GM23248 (cell line): ENCODE data around the gene XAGE1B. TPM values are rescaled to one million over a fixed set of nuclear protein-coding genes. Genes with fewer than 3 reads are reported as not detected.
"Not testable (repeated sequence)": the region's sequence is repeated elsewhere in the genome, so short reads cannot be mapped to it uniquely, and the experiment has no call there.

ENCODE experiments used
- DNase-seq: peaks from one replicate; pipeline ENCODE4 v3.0.0-alpha.2; 2015
- H2AFZ ChIP-seq: fragments of 200-600 bp; sonication (generic); 2 replicates; pipeline ENCODE4 v1.6.1; 2016; ENCODE audit warnings: antibody characterized with exemption
- H3F3A ChIP-seq: fragments of 200-600 bp; sonication (generic); 2 replicates; pipeline ENCODE4 v1.6.1; 2016; ENCODE audit warnings: mild to moderate bottlenecking, antibody characterized with exemption, mixed run types; ENCODE audit not compliant: insufficient read depth
- H3K27ac ChIP-seq: fragments of 200-600 bp; sonication (generic); 2 replicates; pipeline ENCODE4 v1.5.1; 2016; ENCODE audit warnings: mild to moderate bottlenecking
- H3K27me3 ChIP-seq: fragments of 200-600 bp; sonication (generic); replicated peaks from 2 replicates; pipeline ENCODE4 v1.6.1; 2016; ENCODE audit warnings: mild to moderate bottlenecking; ENCODE audit not compliant: insufficient read depth
- H3K36me3 ChIP-seq: fragments of 200-600 bp; sonication (generic); 2 replicates; pipeline ENCODE4 v1.6.1; 2016; ENCODE audit warnings: low read depth, mild to moderate bottlenecking
- H3K4me1 ChIP-seq: fragments of 200-600 bp; sonication (generic); 2 replicates; pipeline ENCODE4 v1.6.1; 2016; ENCODE audit warnings: mild to moderate bottlenecking; ENCODE audit not compliant: insufficient read depth
- H3K4me2 ChIP-seq: fragments of 200-600 bp; sonication (generic); one replicate; pipeline ENCODE4 v1.6.1; 2016; ENCODE audit warnings: mild to moderate bottlenecking; ENCODE audit not compliant: unreplicated experiment
- H3K4me3 ChIP-seq: fragments of 200-600 bp; sonication (generic); 2 replicates; pipeline ENCODE4 v1.5.1; 2016; ENCODE audit warnings: mild to moderate bottlenecking
- H3K79me2 ChIP-seq: fragments of 200-600 bp; sonication (generic); 2 replicates; pipeline ENCODE4 v1.6.1; 2016; ENCODE audit warnings: mild to moderate bottlenecking; ENCODE audit not compliant: insufficient read depth
- H3K9ac ChIP-seq: fragments of 200-600 bp; sonication (generic); 2 replicates; pipeline ENCODE4 v1.6.1; 2016; ENCODE audit warnings: mild to moderate bottlenecking
- H3K9me2 ChIP-seq: fragments of 200-600 bp; sonication (generic); 2 replicates; pipeline ENCODE4 v1.6.1; 2016; ENCODE audit warnings: mixed run types, mild to moderate bottlenecking, moderate library complexity; ENCODE audit not compliant: insufficient read depth
- H3K9me3 ChIP-seq: fragments of 200-600 bp; sonication (generic); one replicate; pipeline ENCODE4 v1.6.1; 2017; ENCODE audit warnings: low read depth
- H4K20me1 ChIP-seq: fragments of 200-600 bp; sonication (generic); 2 replicates; pipeline ENCODE4 v1.6.0; 2016; ENCODE audit not compliant: insufficient read depth
- EZH2 ChIP-seq: fragments of 200-600 bp; sonication (generic); IDR thresholded peaks from 2 replicates; pipeline ENCODE4 v1.6.1; 2018; ENCODE audit warnings: antibody characterized with exemption, mild to moderate bottlenecking; ENCODE audit not compliant: insufficient read depth, poor library complexity, severe bottlenecking
- EZH2phosphoT487 ChIP-seq: fragments of 200-600 bp; sonication (generic); IDR thresholded peaks from 2 replicates; pipeline ENCODE4 v1.6.1; 2018; ENCODE audit warnings: antibody characterized with exemption, moderate library complexity, mild to moderate bottlenecking, low read depth; ENCODE audit not compliant: insufficient read depth
- WGBS, 2 experiments: methylation state at CpG; one replicate each; pipeline ENCODE4 v1.1.6; 2015 to 2017; ENCODE audit warnings: low lambda C conversion rate in 2 of 2, low coverage in 1 of 2; ENCODE audit errors: missing lambda C conversion rate in 2 of 2; 5-methylcytosine and 5-hydroxymethylcytosine counted together
- in situ Hi-C: fragments of 300-500 bp; cut with MboI; formaldehyde crosslinking; loops from 2 replicates; pipeline ENCODE4 v1.15.0; 2020
- polyA plus RNA-seq: library from polyadenylated mRNA; unstranded; fragments of >200 nt; fragmentation: Nextera tagmentation; extraction: Ambion mirVana; gene quantifications from 2 replicates; pipeline ENCODE4 v1.2.1, GENCODE V29; 2016
- total RNA-seq: library from RNA; depleted of rRNA; stranded (reverse); fragments of >200 nt; shearing (Covaris generic); gene quantifications from 2 replicates; pipeline ENCODE4 v1.2.3, GENCODE V29; 2014

Gene XAGE1B
- total and polyA plus RNA-seq, 2 experiments from 2014 or later, result not detected

DNA sequence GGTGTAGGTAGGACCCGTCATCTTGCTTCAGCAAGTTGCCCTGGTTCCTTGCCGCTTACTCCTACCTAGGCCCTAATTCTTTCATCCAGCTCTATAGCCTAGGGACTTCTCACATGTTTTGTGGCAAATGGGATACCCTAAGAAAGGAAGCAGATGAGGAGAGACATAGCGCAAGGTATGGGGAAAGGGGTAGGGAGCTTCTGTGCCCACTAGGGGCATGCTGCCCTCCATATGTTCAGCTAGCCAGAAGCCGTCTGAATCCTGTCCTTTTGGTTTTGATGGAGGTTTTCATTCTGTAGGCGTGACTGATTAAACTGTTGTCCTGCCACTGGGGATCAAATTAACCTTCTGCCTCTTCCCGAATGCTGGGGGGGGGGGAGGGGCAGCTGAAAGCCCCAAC lies 5.7 kb downstream of the XAGE1B start:
- H3K27ac ChIP-seq, H3K9me2 ChIP-seq, H3F3A ChIP-seq, H3K79me2 ChIP-seq, DNase-seq, H3K9ac ChIP-seq, H3K9me3 ChIP-seq, H3K36me3 ChIP-seq, in situ Hi-C loops, H2AFZ ChIP-seq, H3K27me3 ChIP-seq, H4K20me1 ChIP-seq, H3K4me2 ChIP-seq, H3K4me3 ChIP-seq, H3K4me1 ChIP-seq: not testable (repeated sequence)
- WGBS, 2 experiments, result no CpG with 5 or more reads among the region's 6 CpGs

DNA sequence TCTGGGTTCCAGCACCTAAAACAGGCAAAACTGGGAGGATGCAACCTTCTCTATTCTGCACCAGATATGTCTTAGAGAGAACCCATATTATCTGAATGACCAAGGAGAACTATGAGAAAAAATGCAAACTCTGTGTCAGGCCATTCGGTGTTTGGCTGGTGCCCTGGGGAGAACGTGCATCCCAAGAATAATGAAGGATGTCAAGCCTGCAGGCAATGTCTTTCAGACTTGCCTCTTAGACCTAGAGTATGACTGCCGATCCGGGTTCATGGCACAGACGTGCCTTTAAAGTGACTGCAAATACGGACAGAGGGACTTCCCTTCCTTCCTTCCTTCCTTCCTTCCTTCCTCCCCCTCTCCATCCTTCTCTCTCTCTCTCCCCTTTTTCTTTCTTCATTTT lies 6.9 kb downstream of the XAGE1B start:
- Histone ChIP-seq H2AFZ (no peak overlapping the region), H3K27me3 (no peaks in the 10 kb centered on the region), H3K36me3 (no peaks in the 10 kb centered on the region), H3K9me2 (no peaks in the 10 kb centered on the region), H3K4me2 (no peak overlapping the region), H3K27ac (no peak overlapping the region), H3K4me3 (no peak overlapping the region), H4K20me1 (no peaks in the 10 kb centered on the region), H3K9me3 (no peaks in the 10 kb centered on the region), H3K79me2 (no peaks in the 10 kb centered on the region), H3K4me1 (no peaks in the 10 kb centered on the region), H3K9ac (no peak overlapping the region), H3F3A (no peaks in the 10 kb centered on the region)
- no peak for TF ChIP-seq EZH2
- DNase-seq, result no peak
- WGBS, 2 experiments, result 44 to 46% methylated on average over 6 of the region's 6 CpGs
- in situ Hi-C loops, result no loop called here

- no peak for TF ChIP-seq EZH2
- in situ Hi-C loops, result no loop called here
- no peaks in the 10 kb centered on the region for H4K20me1 ChIP-seq
Observed at GRCh38 chrX:52507331-52507730, 9.5 kb downstream of the XAGE1B start.

GRCh38 chrX:52504551-52504950 lies 12.3 kb downstream of the XAGE1B start:
- no peaks in the 10 kb centered on the region for H4K20me1 ChIP-seq
- H3K9ac ChIP-seq, result no peak overlapping the region
- no peak overlapping the region for H3K27ac ChIP-seq
- H3F3A ChIP-seq, result no peaks in the 10 kb centered on the region
- H3K36me3 ChIP-seq, result no peaks in the 10 kb centered on the region
- no peaks in the 10 kb centered on the region for H3K79me2 ChIP-seq
- no peaks in the 10 kb centered on the region for H3K27me3 ChIP-seq
- no peak for DNase-seq
- in situ Hi-C loops, result no loop called here
- H3K9me2 ChIP-seq, result no peaks in the 10 kb centered on the region
- TF ChIP-seq EZH2phosphoT487 (no peak), EZH2 (no peak)
- H2AFZ ChIP-seq, result no peak overlapping the region
- no peaks in the 10 kb centered on the region for H3K4me1 ChIP-seq
- no peaks in the 10 kb centered on the region for H3K9me3 ChIP-seq
- H3K4me3 ChIP-seq, result no peak overlapping the region
- no peak overlapping the region for H3K4me2 ChIP-seq
- 32 to 36% methylated on average over 4 of the region's 4 CpGs for WGBS, 2 experiments

More at GRCh38 chrX:52507331-52507730, 9.5 kb downstream of the XAGE1B start:
- Histone ChIP-seq H3F3A (no peaks in the 10 kb centered on the region), H3K4me2 (no peak overlapping the region), H3K9me2 (no peaks in the 10 kb centered on the region), H3K9ac (no peak overlapping the region), H3K27ac (no peak overlapping the region), H3K4me1 (no peaks in the 10 kb centered on the region), H2AFZ (no peak overlapping the region), H3K9me3 (no peaks in the 10 kb centered on the region), H3K36me3 (no peaks in the 10 kb centered on the region), H3K27me3 (no peaks in the 10 kb centered on the region), H3K4me3 (no peak overlapping the region), H3K79me2 (no peaks in the 10 kb centered on the region)
- DNase-seq, result no peak
- WGBS, 2 experiments, result 38 to 50% methylated on average over 3 of the region's 3 CpGs

DNA sequence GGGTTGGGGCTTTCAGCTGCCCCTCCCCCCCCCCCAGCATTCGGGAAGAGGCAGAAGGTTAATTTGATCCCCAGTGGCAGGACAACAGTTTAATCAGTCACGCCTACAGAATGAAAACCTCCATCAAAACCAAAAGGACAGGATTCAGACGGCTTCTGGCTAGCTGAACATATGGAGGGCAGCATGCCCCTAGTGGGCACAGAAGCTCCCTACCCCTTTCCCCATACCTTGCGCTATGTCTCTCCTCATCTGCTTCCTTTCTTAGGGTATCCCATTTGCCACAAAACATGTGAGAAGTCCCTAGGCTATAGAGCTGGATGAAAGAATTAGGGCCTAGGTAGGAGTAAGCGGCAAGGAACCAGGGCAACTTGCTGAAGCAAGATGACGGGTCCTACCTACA lies 15.5 kb downstream of the XAGE1B start:
- H3K9me2 ChIP-seq, H3K36me3 ChIP-seq, H4K20me1 ChIP-seq, H3F3A ChIP-seq, H3K9me3 ChIP-seq, H3K9ac ChIP-seq, DNase-seq, H2AFZ ChIP-seq, H3K27ac ChIP-seq, H3K4me3 ChIP-seq, H3K79me2 ChIP-seq, in situ Hi-C loops, H3K27me3 ChIP-seq, H3K4me2 ChIP-seq, H3K4me1 ChIP-seq: not testable (repeated sequence)
- WGBS, 2 experiments, result no CpG with 5 or more reads among the region's 6 CpGs

- H3K4me1 ChIP-seq, H3K27ac ChIP-seq, H3F3A ChIP-seq, H3K4me3 ChIP-seq, H2AFZ ChIP-seq, DNase-seq, H3K36me3 ChIP-seq, H3K9me2 ChIP-seq, H3K27me3 ChIP-seq, H4K20me1 ChIP-seq, H3K79me2 ChIP-seq, H3K9ac ChIP-seq, H3K4me2 ChIP-seq, in situ Hi-C loops, H3K9me3 ChIP-seq: not testable (repeated sequence)
- no CpG with 5 or more reads among the region's 5 CpGs for WGBS, 2 experiments
Observed at GRCh38 chrX:52496419-52496772, 20.5 kb downstream of the XAGE1B start.

DNA sequence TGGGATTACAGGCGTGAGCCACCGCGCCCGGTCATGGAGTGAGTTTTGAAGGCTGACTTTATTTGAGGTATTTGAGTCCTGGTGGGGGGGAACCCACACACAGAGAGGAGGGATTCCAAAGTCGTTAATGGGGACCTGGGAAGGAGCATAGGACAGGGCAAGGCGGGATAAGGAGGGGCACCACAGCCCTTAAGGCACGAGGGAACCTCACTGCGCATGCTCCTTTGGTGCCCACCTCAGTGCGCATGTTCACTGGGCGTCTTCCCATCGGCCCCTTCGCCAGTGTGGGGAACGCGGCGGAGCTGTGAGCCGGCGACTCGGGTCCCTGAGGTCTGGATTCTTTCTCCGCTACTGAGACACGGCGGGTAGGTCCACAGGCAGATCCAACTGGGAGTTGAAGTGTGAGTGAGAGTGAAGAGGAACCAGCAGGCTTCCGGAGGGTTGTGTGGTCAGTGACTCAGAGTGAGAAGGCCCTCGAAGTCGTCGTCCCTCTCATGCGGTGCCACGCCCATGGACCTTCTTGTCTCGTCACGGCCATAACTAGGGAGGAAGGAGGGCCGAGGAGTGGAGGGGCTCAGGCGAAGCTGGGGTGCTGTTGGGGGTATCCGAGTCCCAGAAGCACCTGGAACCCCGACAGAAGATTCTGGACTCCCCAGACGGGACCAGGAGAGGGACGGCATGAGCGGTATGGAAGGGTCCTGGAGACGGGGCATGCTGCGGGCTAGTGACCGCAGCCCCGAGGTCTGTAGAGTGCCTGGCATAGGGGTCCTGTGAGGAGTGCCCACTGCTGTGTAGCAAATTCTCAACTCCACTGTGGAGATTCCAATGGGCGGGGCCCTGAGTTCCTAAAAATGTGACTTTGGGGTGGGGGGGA lies 21.1 kb downstream of the XAGE1B start, which contains the start of gene XAGE1A:
TSS of gene XAGE1A (plus strand) at position 264 of the 874 bp plus-strand sequence. CDS start 1,554 bp downstream, outside the sequence.
- H3K79me2 ChIP-seq, H3K36me3 ChIP-seq, DNase-seq, H3F3A ChIP-seq, H3K4me1 ChIP-seq, H3K9ac ChIP-seq, H2AFZ ChIP-seq, H3K4me3 ChIP-seq, H3K9me3 ChIP-seq, H3K27ac ChIP-seq, H3K4me2 ChIP-seq, H3K27me3 ChIP-seq, H3K9me2 ChIP-seq, in situ Hi-C loops, H4K20me1 ChIP-seq: not testable (repeated sequence)
- WGBS, 2 experiments, result no CpG with 5 or more reads among the region's 41 CpGs
